Epithelial cell of proximal tubule (primary cell): ENCODE results near the gene RXRG. TPM values are rescaled to one million over a fixed set of nuclear protein-coding genes. Genes with fewer than 3 reads are reported as not detected.

ENCODE experiments used
- DNase-seq: peaks from one replicate; pipeline ENCODE4 v3.0.0-alpha.2; 2011; ENCODE audit warnings: low read depth
- H3K4me3 ChIP-seq: 2 replicates; pipeline ENCODE4 v1.5.1; 2011; ENCODE audit warnings: low read depth, mild to moderate bottlenecking, low read length
- CTCF ChIP-seq: conservative IDR thresholded peaks from 2 replicates; pipeline ENCODE4 v1.5.1; 2012; ENCODE audit warnings: low read depth, mild to moderate bottlenecking, low read length
- total RNA-seq: library from RNA; depleted of rRNA; stranded (reverse); fragments of >200 nt; gene quantifications from 2 replicates; pipeline ENCODE4 v1.2.3, GENCODE V29; 2015

Gene RXRG
- not detected in 2 replicates for total RNA-seq

- no peak within 1 kb of the TSS for H3K4me3 ChIP-seq
- TF ChIP-seq CTCF, result no peak
- no peak for DNase-seq
Measured at GRCh38 chr1:165444897-165445370, at the start of gene RXRG. Gene RXRG, minus strand, starts transcription at chr1:165445126. Its CDS starts 233 bp downstream, at chr1:165444893.

- no peak for DNase-seq
- no peak for TF ChIP-seq CTCF
- H3K4me3 ChIP-seq, result no peak overlapping the region
Measured at GRCh38 chr1:165492845-165493373, 48.0 kb upstream of the RXRG start.

GRCh38 chr1:165490175-165490574, 45.2 kb upstream of the RXRG start:
- H3K4me3 ChIP-seq, result no peak overlapping the region
- DNase-seq, result no peak
- no peak for TF ChIP-seq CTCF

- TF ChIP-seq CTCF, result no peak
- H3K4me3 ChIP-seq, result no peak overlapping the region
- no peak for DNase-seq
Measured at GRCh38 chr1:165487921-165488320, 43.0 kb upstream of the RXRG start.

GRCh38 chr1:165486663-165487062, 41.7 kb upstream of the RXRG start:
- no peak for DNase-seq
- no peak for TF ChIP-seq CTCF
- no peak overlapping the region for H3K4me3 ChIP-seq

GRCh38 chr1:165485716-165486115, 40.8 kb upstream of the RXRG start:
- no peak for TF ChIP-seq CTCF
- no peak for DNase-seq
- no peak overlapping the region for H3K4me3 ChIP-seq

GRCh38 chr1:165484532-165484931, 39.6 kb upstream of the RXRG start:
- no peak for TF ChIP-seq CTCF
- H3K4me3 ChIP-seq, result no peak overlapping the region
- DNase-seq, result no peak
